Stomach (tissue), 4 donors: Measurements from ENCODE around the gene PITPNC1.

Experiments used
- CTCF ChIP-seq, 7 experiments: fragments of 450-650 bp in 4 of 7; fragments of 200-600 bp in 3 of 7; sonication (generic) in 3 of 7; IDR thresholded peaks; one replicate each; pipeline ENCODE4 v1.5.1; 2016 to 2019; ENCODE audit warnings: antibody characterized with exemption in 7 of 7, control low read depth in 2 of 7, mild to moderate bottlenecking in 1 of 7
- EP300 ChIP-seq: sonication (generic); formaldehyde crosslinking; IDR thresholded peaks from one replicate; pipeline ENCODE4 v1.6.1; 2017; ENCODE audit warnings: antibody characterized with exemption
- POLR2A ChIP-seq, 4 donors: fragments of 450-650 bp; IDR thresholded peaks; one replicate each; pipeline ENCODE4 v1.6.1; 2016; ENCODE audit warnings: antibody characterized with exemption in 4 of 4, control low read depth in 2 of 4, mild to moderate bottlenecking in 1 of 4, moderate library complexity in 1 of 4

GRCh38 chr17:67576471-67577115 is 199.5 kb downstream of the PITPNC1 start:
- TF ChIP-seq CTCF (IDR thresholded peaks at IDR 0.05) (no peak), EP300 (no peak), POLR2A (IDR thresholded peaks at IDR 0.05) (no peak)
